NCI-H187 treated with DMSO at 0.1 percent for 48 hours (cell line): Measurements from ENCODE around the gene FMN1.
A peak's percentile ranks its signal among the peaks of the same experiment; 100 is the strongest.

Source experiments
- DNase-seq: peaks from one replicate; lab custom pipeline; 2025; lab: John Stamatoyannopoulos, UW

Gene FMN1

DNA sequence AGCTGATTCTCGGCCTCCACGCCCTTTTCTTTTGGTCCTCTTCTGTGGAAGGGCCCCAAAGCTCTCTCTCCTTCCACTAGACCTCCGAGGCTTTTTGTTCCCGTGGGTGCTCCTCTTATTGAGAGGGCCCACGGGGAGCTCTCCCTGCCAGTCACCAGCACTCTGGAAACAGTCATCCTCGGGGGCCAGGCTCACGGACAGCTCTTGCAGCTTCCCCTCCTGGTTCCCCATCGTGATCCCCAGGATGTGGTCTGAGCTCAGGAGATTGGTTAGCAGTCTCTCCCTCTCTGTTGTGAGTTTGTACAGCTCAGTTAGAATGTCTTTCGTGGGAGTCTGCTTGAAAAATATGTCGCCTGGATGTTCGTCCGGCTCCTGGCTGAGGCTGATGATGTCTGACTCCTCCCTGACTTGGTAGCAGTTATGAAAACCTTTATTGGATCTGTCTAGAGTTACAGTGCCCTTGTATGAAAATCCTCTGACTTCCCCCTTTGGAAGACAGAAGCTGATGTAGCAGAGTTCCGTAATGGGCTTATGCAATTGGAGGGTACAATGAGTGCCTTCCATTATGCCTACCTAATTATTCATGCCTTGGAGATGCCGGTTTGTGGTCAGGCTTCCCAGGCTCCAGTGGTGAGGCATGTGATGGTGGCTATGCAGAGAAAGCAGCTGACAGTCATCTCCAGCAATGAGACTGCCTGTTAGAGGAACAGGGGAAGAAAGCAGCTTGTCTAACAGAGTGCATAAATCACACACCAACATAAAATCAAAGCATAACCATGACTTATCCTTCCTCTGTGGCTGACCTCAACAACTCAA lies 40.0 kb downstream of the FMN1 start:
- DNase-seq: peak; percentile 88

DNA sequence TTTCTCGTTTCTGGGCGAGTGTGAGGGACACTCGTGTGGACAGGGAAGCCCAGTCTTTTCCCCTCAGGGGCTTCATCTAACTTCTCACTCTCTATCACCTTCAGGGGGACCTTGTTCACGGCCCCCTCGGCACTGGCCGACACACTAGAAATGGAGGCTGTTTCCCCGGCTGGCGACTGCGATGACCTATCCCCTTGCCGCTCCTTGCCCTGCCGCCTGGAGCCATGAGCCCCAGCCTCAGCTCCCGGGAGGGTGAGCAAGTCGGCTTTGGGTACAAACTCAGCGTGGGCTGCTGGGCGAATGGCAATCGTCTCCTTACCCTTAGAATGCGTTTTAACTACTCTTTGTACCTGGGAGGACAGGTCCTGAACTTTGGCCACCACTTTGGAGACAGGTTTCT lies 41.0 kb downstream of the FMN1 start:
- DNase-seq: no peak

DNA sequence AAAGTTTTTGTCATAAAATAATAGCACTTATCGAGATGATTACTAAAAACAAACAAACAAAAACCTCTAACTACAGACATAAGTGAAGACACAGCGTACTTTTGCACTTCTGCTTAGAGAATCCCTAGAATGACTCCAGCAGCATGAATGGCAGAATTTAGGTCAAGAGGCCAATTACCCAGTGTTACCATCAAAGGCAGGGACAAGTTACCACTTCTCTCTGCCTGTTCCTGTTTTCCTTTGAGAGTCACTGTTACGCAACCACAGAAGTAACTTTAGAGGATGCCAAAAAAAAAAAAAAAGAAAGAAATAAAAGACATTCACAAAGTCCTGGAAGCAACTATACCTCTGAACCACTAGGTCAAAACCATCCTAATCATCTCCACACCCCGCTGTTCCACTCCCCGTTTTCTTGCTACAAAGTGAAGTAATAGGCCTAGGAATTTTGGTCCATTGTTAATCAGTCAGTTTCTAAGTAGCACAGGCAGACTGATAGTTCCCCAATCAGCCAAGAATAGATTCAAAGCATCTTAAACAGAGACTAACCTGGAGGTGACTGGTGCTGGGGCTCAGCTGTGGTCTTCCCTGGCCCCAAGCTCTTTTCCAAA lies 41.9 kb downstream of the FMN1 start:
- DNase-seq: no peak

DNA sequence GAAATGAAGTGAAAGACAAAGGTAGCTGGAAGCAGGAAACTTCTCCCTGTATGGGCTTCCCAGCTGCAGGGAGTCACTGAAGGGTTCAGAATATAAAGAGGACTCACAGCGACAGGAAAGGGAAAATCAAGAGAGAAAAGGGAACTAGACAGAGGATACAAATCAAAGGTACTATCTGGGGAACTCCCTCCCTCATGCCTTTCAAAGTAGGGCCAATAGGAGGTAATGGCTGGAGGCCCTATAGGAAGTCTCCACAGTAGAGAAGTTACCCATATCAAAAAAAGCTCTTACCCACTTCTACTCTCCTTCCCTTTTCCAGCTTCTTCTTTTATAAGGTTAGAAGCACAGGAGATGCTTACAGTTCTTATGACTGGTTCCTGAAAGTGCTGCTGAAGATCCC lies 43.5 kb downstream of the FMN1 start:
- DNase-seq: no peak

DNA sequence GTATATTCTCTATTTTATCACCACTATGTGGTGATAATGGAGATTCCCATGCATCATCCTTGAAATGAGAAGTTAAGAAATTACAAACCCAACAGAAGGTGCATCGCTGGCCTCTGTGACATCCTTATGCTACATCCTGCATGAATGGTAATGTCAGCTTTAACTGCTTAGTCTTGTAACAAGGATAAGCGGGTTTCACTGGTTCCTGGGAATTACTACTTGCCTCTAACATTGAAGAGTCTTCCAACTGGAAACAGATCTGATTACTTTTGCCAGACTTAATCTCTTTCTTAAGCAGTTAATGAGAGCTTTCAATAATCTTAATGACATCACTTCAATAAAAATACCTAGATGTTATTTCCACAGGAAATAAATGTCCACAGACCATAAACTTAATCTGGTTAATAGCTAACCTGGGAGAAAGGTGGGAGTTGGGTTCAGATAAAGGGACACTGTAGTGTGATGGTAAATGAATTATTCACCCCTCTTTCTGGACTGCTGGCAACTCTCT lies 44.0 kb downstream of the FMN1 start:
- DNase-seq: no peak

DNA sequence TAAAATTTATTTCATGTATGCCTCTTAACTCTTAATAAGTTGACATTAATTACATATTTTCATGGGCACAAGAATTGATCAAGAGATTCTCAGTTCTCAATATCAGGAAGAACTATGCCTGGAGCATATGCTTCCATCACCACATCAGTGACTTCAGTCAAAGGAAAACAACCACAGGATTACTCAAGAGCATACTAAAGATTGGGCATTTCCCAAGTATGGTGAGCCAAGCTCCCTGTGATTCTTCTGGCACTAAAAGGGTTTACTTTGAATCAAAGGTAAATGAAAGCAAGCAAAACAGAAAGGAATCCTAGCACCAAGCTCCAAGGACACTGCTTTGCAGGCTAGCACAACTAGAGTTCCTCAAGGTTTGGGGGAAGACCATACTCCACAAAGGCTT lies 44.6 kb downstream of the FMN1 start:
- DNase-seq: no peak

DNA sequence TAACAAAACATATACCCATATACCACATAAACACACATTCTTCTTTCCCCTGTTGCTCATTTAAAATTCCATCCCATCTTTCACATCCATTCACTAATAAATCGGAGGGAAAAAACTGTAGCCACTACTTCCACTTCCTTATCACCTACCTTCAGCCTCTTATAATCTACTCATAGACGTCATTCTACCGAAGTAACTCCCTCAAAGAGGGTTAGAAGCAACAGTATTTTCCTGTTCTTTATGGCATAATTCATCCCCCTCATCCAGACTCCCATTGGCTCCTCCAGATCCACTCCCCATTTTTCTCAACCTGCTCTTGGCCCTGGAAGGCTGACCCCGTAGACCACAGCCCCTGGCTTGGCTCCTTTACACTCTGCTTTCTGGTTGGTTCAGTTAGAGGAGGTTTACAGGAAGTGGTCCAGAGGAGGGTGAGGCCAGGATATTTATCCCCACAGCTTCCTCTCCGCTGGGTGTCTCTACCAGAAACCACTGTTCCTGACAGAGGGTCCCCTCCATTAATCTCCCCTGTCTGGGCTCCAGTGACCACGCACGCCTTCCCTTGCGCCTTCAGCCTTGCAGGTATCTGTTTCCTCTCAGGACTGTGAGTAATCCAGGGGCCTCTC lies 46.3 kb downstream of the FMN1 start:
- DNase-seq: no peak

DNA sequence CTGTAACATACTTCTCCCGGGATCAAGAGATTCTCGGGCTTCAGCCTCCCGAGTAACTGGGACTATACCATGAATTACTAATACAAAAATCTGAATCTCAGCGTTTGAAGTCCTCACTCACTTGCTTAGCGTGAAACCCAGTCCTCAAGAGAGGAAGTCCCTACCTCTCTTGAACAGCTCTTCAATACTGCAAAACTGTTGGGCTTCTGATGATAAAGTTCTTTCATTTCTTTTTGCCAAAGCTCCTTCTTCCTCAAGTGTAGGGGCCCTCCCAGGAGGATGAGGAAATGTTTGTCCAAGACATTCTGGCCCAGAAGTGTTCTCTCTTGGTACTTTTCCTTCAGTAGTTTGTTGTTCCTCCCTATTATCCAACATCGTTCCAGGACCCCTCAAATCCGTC lies 48.5 kb downstream of the FMN1 start:
- DNase-seq: no peak

DNA sequence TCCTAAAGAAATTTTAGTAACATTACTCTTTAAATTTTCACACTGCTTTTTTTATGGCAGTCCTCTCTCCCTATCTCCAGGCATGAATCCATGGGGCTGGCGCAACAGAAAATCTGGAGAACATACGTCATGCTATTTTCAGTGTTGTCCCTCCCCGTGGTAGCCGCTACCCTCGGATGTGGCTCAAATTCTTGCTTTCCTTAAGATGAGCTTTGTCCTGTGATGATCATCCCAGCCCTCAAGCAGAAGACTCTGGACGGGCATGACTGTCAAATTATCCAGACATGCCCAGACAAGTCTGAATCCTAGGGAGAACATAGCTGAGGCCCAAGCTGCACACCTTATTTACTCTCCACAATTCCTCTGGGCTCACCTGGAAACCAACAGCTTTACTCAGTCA lies 49.1 kb downstream of the FMN1 start:
- DNase-seq: peak; percentile 58

DNA sequence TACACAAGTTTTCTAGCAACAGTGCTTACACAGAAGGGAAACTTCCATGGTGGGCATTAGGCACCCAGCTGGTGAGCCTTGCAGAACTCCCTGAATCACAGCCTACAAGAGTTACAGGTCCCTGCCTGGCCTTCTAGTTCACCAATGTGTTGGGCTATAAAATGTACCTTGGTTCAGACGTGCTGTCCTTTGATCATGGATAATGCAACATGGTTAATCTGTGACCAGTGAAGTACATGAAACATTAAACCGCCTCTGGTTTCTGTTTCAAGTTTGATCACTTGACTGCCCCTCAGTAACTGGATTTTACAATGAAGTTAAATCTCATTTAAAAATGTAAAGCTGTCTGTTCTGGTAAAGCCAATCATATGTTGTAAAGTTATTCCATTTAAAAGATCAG lies 51.8 kb downstream of the FMN1 start:
- no peak for DNase-seq

DNA sequence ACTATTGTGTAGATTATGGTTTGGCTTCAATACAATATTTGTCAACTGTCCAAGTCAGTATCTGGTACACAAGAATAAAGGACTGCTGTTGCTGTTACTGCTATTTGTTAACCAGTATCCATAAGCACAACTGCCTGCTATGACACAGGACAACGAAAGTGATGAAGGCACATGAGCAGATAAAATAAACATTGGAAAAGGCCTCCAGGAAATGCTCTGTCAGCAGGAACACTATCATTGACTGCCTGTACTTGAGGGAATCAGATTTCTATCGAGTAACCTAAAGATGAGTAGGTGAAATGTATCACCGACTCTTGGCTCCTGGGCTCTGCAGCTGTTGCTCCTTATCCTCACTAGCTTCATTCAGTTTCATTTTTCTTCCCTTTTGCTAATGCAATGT lies 56.5 kb downstream of the FMN1 start:
- DNase-seq: peak; percentile 32

DNA sequence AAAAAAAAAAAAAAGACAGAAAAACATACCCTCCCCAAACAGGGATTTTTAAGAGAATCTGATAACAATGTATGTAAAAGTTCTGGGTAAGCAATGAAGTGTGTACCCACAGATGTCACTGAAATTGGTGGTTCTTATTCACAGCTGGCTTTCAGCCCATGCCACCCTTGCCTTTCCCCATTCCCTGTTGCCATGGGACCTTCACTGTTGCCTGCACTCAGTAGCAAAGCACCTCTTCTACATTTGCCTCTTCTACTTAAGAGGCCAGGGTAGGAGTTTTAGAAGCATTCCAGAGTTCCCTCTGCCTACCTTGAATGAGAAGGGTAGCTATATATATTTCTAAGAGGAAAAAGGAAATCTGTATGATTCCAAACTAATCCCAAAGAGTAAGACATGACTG lies 57.4 kb downstream of the FMN1 start:
- no peak for DNase-seq

DNA sequence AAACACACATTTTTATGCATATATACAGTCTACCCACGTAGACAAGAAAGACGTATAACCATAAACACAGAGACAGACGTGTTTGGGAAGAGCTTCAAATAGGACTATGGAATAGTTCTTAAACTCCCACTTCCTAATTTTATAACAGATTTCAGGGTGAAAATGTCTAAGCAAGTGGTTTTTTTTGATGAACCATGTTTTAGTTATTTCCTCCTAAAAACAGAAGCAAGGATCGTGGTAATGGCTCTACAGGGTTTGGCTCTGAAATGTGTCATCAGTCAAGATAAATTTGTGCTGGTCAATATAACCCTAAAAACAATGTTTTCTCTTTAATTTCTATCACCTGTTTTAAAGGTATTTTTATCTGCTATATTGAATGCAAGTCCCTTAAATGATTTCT lies 58.2 kb downstream of the FMN1 start:
- DNase-seq: no peak

DNA sequence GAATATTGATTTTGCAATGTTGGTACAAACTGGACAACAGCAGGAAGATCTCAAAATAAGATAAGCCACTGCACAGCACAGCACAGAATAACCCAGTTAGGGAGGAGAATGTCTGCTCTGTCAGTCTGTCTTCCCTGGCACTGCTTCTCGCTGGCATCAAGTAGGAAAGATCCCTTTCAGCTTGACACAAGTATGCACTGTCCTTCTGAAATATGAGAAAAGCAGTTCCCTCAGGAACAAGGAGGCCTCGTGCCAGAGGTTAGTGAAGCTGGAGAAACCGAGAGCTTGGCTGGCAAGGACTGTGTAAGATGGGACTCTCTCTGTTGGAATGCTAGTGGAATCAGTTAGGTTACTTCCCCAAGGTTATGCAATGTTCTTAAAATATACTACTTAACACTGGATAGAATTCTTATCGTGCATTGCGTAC lies 59.1 kb downstream of the FMN1 start:
- no peak for DNase-seq

DNA sequence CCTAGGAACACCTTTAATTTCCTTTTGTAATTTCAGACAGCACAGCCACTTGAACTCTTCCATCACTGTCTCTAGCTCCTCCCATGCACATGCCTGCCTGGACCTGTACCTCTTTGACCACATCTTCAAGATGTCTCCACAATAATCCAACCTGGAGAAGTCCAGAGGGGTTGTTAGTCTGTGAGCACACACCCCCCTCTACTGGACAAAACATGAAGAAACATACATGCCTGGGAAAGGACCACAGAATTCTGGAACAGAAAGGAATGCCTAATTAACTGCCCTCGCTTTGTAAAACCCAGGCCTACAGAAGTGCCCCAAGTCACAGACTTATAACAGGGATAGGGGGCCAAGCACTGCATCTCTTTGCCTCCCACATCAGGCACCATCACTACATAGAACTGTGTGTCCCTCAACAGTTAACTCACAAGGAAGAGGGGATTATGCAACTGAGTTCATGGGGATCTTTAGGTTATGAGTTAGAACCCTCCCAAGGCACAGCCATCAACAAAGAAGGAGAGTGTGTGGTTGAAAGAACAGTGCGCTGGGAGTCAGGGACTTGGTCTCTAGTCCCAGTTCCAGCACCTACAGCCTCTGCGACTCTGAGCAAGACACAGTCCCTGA lies 61.7 kb downstream of the FMN1 start:
- peak; percentile 60 for DNase-seq

DNA sequence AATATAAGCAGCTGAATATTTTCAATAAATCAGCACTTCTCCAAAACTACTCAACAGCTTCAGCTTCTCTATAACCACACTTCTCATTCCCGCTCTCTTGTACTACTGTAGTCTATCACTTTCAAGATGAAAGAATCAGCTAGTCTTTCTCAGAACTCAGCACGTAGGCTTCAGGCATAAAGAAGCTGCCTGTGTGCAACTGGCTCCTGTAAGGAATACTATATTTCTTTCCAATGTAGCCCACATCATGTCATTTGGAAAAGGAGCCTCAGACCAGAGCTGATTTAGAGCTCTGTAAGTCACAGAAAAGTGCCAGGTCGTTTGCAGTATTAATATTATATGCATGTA lies 62.3 kb downstream of the FMN1 start:
- no peak for DNase-seq

DNA sequence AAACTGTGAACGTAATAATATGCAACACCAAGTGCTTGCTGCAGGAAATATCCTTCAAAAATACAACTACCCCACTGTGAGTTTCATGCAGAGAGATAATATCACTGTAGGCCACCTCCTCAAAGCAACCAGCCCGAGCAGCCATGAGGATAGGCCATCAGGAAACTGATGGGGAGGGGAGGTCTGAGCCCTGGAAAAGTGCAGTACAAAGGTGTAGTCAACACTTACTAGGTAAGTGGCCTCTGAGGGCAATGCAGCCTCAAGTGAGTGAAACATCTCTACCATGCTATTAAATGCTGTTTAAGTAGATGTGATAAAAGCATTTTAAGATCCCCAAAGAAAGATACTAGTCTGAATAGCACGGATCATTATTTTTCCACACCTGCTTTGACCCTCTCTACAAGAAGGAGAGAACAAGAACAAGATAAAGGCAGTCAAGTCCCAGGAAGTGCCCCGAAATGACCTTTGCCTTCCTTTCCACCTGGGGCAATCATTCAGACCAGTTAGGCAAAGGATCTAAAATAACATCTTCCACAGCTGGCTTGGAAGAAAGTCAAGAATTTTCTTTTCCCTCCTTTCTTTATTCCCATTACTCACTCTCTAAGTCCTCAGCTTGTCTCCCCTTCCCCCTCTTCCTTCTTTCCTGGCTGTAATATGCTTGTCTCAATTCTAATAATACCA lies 62.8 kb downstream of the FMN1 start:
- no peak for DNase-seq

DNA sequence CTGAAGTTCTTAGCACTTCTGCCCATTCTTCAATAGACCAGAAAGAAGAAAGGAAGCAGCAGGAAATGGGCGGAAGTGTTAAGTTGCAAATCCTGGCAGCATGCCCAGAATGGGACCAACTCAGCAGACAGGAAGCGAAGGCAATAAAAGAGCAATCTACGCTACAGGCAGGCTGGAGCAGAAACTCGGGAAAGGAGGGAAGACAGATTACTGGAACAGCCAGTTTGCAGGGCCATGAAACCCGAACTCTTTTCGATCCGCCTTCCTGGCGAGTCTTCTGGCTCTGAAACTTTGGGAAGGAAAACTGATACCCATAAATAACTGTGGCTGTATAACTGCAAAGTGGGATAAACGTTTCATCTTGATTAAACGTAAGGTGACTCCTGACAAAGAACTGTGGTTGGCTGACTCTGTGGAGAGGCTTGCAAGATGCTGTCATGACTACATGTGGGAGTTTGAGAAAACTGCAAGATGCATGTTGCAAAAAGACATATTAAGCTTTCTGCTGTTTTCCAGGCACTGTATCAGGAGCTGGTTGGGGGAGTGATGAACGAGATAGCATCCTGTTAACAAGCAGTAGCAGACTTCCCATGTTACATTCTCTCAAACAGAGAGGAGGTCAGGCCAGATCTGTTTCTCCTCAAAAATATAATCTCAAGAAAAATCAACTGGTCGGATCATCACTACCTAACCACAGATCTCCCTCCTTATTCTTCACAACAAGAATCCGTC lies 67.8 kb downstream of the FMN1 start:
- DNase-seq: peak; percentile 74

DNA sequence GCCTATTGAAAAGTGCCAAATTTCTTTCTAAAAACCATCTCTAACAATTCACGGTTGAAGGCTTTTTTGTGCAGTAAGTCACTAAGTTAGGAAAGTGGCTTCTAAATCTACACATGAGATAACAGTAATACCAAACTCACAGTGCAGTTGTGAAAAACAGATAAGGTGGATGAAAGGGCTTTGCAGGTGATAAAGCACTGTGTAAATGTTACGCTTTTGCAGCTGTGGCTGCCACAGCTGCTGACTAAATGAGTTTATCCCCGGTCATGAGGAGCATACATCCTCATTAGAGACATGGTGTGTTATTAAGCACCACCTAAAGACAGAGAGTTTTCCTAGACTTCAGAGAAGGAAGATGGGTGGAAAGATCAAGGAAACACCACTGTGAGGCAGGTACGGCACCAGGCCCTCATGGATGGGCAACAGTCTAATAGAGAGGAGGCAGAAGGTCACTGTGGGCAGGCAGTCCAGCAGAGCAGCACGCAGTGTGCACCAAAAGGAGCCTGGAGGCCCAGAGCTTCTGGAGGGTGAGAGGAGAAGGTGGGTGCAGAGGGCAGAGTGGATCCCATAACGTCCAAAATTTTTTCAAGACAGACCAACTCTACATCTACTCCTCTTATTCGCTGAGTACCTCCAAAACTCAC lies 68.5 kb downstream of the FMN1 start:
- DNase-seq: no peak

DNA sequence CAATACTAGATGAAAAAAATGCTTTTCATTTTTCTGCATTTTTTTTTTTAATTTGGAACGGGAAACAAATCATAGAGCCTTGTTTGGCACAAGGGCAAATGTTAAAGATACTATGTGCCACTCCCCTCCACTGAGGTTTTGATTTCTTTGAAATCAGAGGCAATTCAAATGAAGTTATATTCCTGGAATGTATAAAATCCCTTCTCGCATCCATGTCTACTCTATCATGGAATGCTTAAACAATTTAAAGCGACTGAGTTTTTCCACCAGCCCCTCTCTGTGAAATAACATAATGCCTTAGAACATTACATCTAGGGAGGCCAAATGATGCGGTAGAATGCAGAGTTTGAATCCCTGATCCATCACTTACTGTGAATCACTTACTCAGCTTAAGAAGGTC lies 69.7 kb downstream of the FMN1 start:
- no peak for DNase-seq

DNA sequence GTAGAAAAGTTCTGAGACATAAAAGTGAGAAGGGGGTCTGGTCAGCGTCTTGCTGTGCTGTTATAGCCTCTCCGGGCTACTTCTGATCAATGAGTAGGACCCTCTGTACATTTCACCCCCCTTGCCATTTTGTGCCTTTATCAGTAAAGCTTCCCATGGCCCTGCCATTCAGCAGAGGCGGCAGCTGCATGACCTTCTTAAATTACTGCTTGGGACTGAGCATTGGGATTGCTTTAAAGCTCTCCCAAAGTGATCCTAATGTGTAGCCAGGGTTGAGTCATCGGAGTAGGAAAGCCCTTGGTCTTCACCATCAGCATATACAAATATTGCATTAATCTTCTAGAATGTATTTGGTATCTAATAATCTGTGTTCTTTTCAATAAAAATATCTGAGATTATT lies 70.2 kb downstream of the FMN1 start:
- no peak for DNase-seq
